Adipose tissue (tissue), 3 donors: Measurements from ENCODE around the gene DYRK3. TPM values are rescaled to one million over a fixed set of nuclear protein-coding genes. Genes with fewer than 3 reads are reported as not detected.
A peak's percentile ranks its signal among the peaks of the same experiment; 100 is the strongest.

Source experiments
- H3K27ac ChIP-seq: one replicate; pipeline ENCODE4 v1.5.1; 2013; ENCODE audit warnings: low read depth, low read length
- WGBS, 3 donors: extraction: QIAGEN DNeasy Blood & Tissue Kit; methylation state at CpG; one replicate each; pipeline ENCODE4 v1.1.7; 2013; 5-methylcytosine and 5-hydroxymethylcytosine counted together
- polyA plus RNA-seq, 3 donors: library from polyadenylated mRNA; stranded (reverse); fragments of 200-250 nt; gene quantifications; one replicate each; pipeline ENCODE4 v1.2.3, GENCODE V29; 2013
- donor health status: healthy with polysubstance abuse.
- donor health status: Bipolar disorder and iron deficiency.
- donor health status: healthy.

DYRK3 gene
- polyA plus RNA-seq, 3 donors: 2.2 to 12.3 (median 7.6) TPM

DNA sequence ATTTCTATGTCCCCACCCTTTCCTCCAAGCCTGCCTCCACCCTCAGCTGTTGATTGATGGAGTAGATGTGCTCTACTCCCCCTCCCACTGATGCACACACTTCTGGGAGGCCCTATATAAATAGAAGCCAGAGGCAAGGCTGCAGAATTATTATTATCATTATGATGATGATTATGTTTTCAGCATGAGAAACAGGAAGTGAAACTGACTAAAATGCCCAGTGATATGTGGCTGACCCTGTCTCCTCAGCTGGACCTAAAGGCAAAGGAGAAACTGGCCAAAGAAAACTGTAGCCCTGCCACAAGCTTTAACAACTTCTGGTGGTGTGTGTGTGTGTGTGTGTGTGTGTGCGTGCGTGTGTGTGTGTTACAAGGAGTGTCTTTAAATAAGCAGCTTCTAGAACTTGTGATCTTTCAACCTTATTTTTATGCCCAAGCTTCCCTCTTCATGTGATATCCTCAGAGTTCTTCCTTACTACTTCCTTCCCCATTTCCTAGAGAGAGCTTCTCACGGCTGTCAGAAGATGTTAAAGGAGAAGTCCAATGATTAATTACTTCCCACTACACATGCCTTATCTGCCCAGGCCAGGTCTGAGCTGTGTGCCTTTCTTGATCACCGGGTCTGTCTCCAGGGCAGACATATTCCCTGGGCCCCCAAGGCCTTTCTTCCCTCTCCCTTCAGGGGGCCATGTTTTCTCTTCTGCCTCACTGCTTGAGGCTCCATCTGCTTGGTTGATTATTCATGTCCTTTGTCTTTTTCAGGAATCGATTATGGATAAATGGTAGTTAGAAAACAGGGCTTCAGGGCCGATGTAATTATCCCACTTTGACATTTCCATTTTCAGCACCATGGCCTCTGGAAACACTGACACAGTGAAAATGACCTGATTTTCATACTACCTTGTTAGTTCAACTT lies 37.8 kb downstream of the DYRK3 start:
- WGBS, 3 donors: 45 to 64% (median 45%) methylated on average over 6 of the region's 6 CpGs
- no peak overlapping the region for H3K27ac ChIP-seq

DNA sequence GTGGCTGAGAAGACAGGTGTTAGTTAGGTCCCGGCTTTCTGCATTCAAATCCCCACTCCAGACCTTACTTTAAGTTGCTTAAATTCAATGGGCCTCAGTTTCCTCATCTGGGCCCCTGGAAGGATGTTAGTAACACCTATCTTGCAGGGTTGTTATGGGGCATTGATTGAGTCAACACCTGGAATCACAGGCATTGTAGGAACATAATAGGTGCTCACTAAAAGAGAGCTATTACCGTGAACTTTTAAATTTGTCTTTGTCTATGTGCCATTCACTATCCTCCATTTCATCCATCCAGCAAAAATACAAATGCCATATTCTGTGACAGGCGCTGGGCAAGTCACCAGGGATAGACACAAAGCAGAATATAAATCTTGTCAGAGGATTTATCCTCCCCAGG lies 38.9 kb downstream of the DYRK3 start:
- H3K27ac ChIP-seq: no peak overlapping the region
- 95 to 98% (median 97%) methylated on average over 3 of the region's 3 CpGs for WGBS, 3 donors

DNA sequence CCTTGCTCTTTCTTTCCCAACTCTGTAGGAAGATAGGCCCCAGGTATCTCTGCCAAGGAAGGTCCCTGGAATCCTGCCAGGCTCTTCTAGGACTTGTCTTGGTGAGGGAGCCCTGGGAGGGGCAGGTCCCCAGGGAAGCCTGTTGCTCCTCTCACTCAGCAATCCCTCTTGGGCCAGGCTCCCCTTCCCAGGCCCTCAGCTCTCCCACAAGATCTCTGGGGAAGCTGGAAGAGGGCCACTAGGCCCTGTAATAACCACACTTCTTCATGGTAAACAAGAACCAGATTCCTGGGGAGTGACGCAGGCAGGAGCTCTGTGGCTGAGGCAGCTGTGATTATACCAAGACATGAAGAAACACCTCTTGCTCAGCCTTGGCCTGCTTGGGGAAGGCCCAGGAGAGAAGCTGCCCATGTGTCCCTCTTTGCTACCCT lies 39.4 kb downstream of the DYRK3 start:
- 53 to 60% (median 58%) methylated on average over 1 of the region's 1 CpG for WGBS, 3 donors

DNA sequence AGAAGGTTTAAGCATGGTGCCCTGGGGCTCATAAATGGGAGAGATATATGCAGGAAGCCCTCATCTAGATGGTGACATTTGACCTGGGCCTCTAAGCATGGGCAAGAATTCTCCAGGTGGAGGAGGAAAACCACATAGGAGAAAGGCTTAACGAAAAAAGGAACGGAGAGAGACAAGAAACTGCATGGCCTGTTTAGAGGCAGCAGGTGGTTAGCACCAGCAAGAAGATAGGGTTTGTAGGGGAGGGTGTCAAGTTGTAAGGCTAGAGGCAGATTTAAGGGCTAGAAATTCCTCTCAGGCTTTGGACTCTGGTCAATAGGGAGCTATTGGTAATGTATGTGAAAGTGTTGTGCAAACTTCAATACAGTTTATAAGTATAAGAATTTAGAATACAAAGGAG lies 41.2 kb downstream of the DYRK3 start:
- WGBS, 3 donors: 67 to 84% (median 76%) methylated on average over 2 of the region's 2 CpGs
- no peak overlapping the region for H3K27ac ChIP-seq

More for the DNA sequence above, 39.4 kb downstream of the DYRK3 start:
- no peak overlapping the region for H3K27ac ChIP-seq

DNA sequence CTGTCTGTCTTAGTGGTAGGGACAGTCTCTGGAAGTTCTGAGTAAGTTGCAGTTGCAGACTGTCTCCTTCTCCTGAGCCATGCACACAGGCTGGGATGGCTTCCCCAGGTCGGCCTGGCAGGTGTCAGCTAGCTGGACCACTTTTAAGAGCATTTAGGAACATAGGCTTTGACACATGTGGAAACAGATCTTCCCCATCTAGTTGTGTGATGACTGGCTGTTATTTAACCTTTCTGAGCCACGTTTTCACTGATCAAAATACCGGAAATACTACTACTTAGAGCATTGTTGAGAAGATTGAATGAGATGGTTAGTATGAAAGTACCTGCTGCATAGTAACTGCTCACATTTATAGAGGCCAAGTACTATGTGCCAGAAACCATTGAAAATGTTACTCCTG lies 43.2 kb downstream of the DYRK3 start:
- H3K27ac ChIP-seq: no peak overlapping the region
- 72 to 81% (median 79%) methylated on average over 3 of the region's 3 CpGs for WGBS, 3 donors

DNA sequence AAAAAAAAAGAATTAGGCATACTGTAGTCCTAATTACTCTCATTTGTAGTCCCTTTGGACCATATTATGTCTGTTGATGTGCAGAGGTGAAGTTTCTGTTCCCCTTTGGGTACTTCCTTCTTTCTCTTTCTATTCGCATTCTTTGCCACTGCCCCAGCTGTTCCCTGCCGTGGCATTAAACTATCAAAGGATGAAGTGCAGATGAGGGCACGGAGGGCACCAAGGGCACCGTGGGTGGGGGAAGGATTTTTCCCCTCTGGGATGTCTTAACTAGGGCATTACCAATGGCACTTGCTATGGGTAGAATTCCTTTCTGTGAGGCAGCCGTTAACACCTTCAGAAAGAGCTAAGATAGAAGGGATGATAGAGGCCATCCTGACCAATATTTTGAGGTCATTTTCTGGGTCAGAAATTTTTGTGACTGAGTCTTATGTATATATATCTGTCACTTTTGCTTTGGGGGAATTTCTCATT lies 44.4 kb downstream of the DYRK3 start:
- 48 to 74% (median 48%) methylated on average over 5 of the region's 5 CpGs for WGBS, 3 donors

DNA sequence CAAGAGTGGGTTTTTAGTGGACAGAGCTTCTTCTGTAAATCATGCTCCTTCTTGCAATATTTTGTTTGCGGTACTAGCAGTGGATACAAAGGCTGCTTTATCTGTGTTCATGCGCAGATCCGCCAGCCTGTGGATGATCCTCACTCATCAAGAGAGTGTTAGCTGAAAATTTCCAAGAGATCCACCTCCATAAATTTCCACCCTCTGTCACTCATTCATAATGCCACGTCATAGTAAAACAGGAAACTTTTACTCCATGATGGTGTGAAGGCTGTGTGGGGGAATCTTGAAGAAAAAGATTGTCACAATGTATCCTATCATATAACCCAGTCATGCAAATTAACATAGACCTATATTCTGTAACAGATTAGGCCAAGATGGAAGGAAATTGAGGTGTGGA lies 44.9 kb downstream of the DYRK3 start:
- H3K27ac ChIP-seq: no peak overlapping the region
- 77 to 85% (median 78%) methylated on average over 4 of the region's 4 CpGs for WGBS, 3 donors

More for the DNA sequence above, 44.4 kb downstream of the DYRK3 start:
- no peak overlapping the region for H3K27ac ChIP-seq

DNA sequence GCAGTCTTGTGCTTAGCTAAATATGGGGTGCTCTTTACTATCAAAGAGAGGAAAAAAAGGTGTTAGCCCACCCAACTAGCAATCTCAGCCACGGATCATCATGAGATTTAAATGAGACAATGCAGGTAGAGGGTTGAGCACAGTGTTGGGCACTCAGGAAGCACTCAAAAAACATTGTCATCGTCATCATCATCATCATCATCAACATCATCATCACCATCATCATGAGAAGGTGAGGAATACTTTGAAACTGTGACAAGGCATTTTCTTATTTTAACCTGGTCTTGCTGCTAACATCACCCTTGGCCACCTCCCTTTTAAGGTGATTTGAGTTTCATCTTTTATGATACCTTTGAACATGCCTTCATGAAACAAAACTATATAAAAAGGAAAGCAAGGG lies 46.0 kb downstream of the DYRK3 start:
- WGBS, 3 donors: 65 to 82% (median 69%) methylated on average over 2 of the region's 2 CpGs
- no peak overlapping the region for H3K27ac ChIP-seq

DNA sequence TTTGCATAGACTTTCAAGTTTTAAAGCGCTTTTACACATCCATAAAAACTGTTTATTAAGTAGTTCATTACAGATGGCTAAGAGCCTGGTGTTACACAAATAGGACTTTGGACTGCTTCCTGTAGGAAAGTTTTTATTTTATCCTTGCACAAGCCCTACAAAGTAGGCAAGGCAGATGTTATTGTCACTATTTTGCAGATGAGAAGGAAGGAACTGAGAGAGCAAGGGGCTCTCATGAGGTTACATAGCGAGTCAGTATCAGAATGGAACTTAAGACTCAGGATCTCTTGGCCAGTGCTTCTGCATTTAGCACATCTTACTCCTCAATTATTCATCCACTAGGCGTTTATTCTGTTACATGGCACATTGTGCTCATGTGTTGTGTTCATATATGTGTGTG lies 46.8 kb downstream of the DYRK3 start:
- no peak overlapping the region for H3K27ac ChIP-seq
- 60 to 71% (median 66%) methylated on average over 3 of the region's 3 CpGs for WGBS, 3 donors

DNA sequence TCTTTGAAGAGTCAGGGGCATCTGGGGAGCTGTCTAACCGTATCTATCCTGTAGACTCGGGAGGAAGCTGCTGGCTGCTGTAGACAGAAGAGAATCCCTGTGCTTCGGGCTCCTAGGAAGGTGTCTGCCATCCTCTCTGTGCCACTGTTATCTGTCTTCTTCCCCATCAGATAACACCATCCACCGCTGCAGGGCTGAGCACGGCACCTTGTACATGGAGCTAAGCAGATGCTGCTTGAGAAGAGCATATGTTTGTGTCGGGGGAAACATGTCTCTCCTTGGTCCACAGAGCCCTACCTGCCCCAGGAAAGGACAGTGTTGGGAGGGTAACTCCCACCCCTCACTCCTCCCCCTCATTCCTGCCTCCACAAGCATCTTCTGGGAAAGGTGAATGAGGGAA lies 48.0 kb downstream of the DYRK3 start:
- WGBS, 3 donors: 88 to 94% (median 93%) methylated on average over 6 of the region's 6 CpGs
- H3K27ac ChIP-seq: no peak overlapping the region

DNA sequence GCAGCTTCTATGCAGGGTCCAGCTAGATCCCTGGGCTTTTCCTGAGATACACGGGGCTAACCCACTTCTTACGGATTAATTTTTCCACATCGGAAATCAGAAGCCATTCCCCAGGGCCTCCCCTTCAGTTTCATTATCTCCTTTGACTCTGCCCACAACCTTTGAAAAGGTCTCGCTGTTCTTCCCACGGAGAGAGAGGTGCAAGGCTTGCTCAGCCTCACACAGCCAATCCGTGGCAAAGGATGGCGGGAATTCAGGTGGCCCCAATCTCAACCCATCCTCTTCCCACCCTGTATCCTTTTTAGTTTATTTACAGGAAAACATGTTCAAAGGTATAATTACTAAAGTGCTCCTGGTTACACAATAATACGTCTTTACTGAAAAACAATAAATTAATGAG lies 48.7 kb downstream of the DYRK3 start:
- H3K27ac ChIP-seq: no peak overlapping the region
- whole genome bisulfite sequencing, 3 donors: 57 to 62% (median 59%) methylated on average over 8 of the region's 8 CpGs

DNA sequence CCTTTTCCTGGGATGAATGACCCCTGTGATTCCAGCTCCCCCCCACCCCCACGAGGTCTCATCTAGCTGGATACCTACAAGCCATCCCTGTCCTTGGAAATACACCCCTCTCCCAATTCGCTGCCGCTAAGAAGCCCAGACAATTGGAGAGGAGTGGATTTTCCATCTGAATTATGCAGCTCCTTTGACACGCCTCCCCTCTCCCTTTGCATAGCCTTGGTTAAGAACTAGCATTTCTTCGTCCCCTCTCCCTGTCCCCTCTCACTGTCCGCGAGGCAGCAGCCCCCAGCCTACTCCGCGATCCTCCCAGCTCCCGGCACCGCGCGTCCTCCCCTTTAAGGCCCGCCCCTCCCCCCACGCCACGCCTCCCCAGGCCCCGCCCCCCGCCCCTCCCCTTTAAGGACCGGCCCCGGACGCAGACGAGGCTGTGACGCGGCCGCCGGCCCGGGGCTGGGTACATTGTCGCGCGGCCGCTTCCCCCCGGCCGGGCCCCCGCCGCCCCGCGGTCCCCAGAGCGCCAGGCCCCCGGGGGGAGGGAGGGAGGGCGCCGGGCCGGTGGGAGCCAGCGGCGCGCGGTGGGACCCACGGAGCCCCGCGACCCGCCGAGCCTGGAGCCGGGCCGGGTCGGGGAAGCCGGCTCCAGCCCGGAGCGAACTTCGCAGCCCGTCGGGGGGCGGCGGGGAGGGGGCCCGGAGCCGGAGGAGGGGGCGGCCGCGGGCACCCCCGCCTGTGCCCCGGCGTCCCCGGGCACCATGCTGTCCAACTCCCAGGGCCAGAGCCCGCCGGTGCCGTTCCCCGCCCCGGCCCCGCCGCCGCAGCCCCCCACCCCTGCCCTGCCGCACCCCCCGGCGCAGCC lies 49.4 kb downstream of the DYRK3 start, which contains the start of gene MAPKAPK2:
MAPKAPK2 (plus strand) TSS at position 428 of the 856 bp plus-strand sequence; CDS start at position 753, 325 bp downstream.
- peak within 1 kb of the TSS; percentile 92 for H3K27ac ChIP-seq
- 1 to 2% (median 1%) methylated on average over 24 to 77 of the region's 82 CpGs for WGBS, 3 donors

DNA sequence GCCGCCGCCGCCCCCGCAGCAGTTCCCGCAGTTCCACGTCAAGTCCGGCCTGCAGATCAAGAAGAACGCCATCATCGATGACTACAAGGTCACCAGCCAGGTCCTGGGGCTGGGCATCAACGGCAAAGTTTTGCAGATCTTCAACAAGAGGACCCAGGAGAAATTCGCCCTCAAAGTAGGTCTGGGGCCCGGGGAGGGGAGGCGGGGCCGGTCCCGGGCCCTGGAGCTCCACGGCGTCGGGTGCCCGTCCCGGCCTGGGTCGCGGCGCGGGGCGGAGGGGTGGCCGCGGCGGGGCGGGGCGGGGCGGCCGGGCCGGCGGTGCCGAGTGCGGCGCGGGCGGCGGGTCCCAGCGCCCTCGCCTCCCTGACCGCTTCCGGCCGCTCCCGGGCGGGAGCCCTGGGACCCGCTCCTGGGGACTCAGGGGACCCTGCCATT lies 50.0 kb downstream of the DYRK3 start:
- peak overlapping the region; percentile 92 for H3K27ac ChIP-seq
- WGBS, 3 donors: 1% methylated on average over 15 to 48 of the region's 48 CpGs

DNA sequence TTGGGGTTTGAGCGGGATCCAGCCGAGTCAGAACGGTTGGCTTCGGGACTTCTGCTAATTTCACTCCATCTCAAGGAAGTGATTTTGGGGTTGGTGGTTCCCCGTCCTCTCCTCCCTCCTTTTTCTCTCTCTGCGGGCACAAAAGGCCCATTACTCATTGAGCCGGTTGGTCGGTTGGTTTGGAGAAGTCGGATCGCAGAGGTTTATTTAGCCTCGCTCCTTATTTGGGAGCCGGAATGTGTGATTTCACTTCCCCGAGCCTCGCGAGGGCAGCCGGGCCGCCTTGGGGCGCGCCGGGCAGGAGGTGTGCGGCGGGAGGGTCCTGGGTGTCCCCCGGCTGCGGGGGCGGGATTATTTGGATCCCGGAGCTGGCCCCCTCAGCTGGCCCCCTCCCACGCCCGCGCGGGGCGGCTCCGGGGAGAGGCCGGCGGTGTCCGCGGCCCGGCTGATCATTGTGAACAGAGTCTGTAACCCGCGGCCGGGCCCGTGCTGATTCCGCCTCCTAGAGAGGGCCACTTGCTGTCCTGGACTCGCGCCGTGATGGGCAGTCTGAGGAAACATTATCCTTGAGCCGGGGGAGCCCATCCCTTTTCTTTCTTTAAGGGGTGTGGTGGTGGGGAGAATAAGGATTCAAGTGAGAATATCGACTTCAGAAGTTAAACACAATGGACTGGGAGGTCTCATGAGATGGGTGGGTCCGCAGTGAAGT lies 50.6 kb downstream of the DYRK3 start:
- H3K27ac ChIP-seq: peak overlapping the region; percentile 92
- WGBS, 3 donors: 0 to 1% (median 0%) methylated on average over 48 of the region's 48 CpGs

DNA sequence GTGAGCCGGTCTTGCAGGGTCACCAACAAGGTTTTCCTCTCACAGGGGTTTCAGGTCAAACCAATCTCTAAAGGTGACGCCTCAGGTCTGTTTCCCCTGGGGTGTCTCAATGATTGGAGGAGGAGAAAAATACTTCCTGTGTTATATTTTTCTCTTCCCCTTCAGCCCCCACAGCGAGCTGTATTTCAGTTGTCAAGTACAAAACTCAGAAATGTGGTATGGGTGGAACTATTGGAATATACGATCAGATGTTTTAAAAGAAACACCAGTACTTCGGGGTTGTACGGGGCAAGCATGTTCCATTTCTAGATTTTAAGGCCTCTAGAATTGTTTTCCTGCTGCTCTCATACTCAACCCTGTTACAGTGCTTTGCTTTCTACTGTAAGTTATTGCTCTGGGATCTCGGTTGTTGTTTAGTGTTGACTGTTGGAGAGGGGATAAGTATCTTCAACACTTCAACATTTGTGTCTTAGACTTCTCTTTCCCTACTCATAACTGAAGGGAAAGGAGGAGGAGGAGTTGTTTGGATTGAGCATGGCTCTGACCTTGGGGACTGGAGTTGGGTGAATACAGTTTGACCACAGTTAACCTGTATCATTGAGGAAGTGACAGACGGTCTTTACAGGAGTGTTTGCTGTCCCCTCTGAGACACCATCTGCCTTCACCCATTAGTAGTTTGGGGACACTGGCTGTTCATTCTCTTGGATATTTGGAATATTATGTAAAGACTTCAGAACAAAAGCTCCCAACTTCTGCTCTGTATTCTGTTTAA lies 51.3 kb downstream of the DYRK3 start:
- 8 to 12% (median 9%) methylated on average over 8 of the region's 8 CpGs for WGBS, 3 donors
- peak overlapping the region; percentile 92 for H3K27ac ChIP-seq

DNA sequence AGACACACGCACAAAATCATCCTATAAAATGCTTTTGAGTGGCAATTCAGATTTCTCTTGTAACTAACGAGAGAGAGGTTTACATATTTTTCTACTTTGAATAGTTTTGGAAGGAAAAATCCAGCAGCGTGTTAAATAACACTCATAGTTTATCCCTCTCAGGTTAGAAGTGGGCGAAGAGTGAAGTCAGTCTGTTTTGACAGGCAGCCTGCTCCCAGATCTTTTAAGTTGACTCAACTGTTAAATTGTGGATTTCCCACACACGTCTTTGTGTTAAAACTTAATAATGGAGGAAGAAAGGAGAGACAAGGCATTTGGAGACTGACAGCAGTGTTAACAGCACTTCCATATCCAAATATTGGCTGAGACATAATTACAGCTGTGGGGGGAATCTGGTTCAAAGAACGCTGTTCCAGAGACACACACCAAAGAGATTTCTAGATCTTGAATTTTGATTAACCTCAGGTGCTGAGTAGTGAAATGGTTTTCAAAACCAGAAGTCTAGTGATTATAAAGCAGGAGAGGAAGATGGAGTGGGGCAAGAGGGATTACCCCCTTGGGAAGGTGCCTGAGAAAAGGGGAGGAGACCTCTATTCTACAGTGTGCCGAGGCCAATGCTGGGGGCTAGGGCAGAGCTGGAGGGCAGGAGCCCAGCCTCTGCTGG lies 52.0 kb downstream of the DYRK3 start:
- 54 to 74% (median 68%) methylated on average over 7 of the region's 7 CpGs for WGBS, 3 donors
- H3K27ac ChIP-seq: no peak overlapping the region

DNA sequence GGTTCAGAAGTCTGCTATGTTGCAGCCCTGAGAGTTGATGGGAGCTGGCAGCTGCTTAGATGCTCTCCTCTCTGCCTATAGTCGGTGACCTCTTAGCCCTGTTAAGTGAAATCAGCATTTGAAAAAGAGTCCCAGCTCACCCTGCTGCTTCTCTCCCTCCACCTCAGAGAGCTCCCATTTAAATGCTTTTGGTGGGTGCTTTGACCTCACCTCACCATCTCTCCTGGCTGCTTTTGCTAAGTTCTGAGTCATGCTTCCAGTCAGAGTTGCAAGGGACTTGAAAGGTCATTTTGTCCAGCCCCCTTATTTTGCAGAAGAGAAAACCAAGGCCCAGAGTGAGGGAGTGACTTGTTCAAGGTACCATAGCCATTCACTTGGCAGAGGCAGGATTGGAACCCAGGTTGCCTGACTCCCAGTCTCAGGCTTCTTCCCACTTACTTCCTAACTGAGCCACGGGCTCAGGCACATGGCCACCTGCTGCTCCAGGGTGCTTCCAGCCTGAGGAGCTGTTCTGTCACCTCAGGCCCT lies 52.6 kb downstream of the DYRK3 start:
- WGBS, 3 donors: 66 to 71% (median 67%) methylated on average over 2 of the region's 2 CpGs
- no peak overlapping the region for H3K27ac ChIP-seq
